ENCODE data around the gene CD2BP2. TPM values are rescaled to one million over a fixed set of nuclear protein-coding genes. Genes with fewer than 3 reads are reported as not detected.

Gene CD2BP2
- total and polyA plus RNA-seq, 2 of the 13 experiments (the other 11 are each of a cell fraction or from before 2014, with no cell fraction given), result 24.9 to 54.6 TPM

- TF ChIP-seq THAP8 (CRISPR knock-in tag; IDR thresholded peaks at IDR 0.05; ENCODE audit: borderline replicate concordance) (no peak), BHLHE40 (IDR thresholded peaks at IDR 0.05; ENCODE audit: low read length) (no peak; the same call in 1 of the 2 replicates), SIN3A (IDR thresholded peaks at IDR 0.05; ENCODE audit: borderline replicate concordance, low read depth, low read length) (peak; percentile 77; the same call in 1 of the 2 replicates), AGO2 (optimal IDR thresholded peaks at IDR 0.05; ENCODE audit: low read depth, low read length) (no peak), SKI (IDR thresholded peaks at IDR 0.05; ENCODE audit: partially characterized antibody) (peak; percentile 41), TMF1 (CRISPR knock-in tag; IDR thresholded peaks at IDR 0.05; ENCODE audit: low read depth) (peak; percentile 72; the same call in 1 of the 2 replicates), ZBTB14 (CRISPR knock-in tag; IDR thresholded peaks at IDR 0.05) (peak; percentile 93), CHD2 (IDR thresholded peaks at IDR 0.05; ENCODE audit: low read depth, low read length) (no peak), HNRNPH1 (optimal IDR thresholded peaks at IDR 0.05; ENCODE audit: low read depth, low read length) (no peak), POLR2G (IDR thresholded peaks at IDR 0.05; ENCODE audit: low read depth, low read length) (peak; percentile 52), ZNF792 (CRISPR knock-in tag; IDR thresholded peaks at IDR 0.05) (no peak), MZF1 (CRISPR knock-in tag; IDR thresholded peaks at IDR 0.05; ENCODE audit: borderline replicate concordance) (no peak), ZSCAN29 (CRISPR knock-in tag; conservative IDR thresholded peaks at IDR 0.05) (no peak), ZNF761 (CRISPR knock-in tag; conservative IDR thresholded peaks at IDR 0.05) (0 out of 2 replicates have a peak, but pooled peaks have one; percentile 5), DR1 (CRISPR knock-in tag; IDR thresholded peaks at IDR 0.05) (no peak), MXI1 (IDR thresholded peaks at IDR 0.05; ENCODE audit: borderline replicate concordance, low read depth, low read length) (no peak), ZNF101 (CRISPR knock-in tag; IDR thresholded peaks at IDR 0.05; ENCODE audit: borderline replicate concordance, low read depth) (no peak), ZNF547 (CRISPR knock-in tag; IDR thresholded peaks at IDR 0.05) (no peak)
Measured at GRCh38 chr16:30369938-30370455, 14.9 kb upstream of the CD2BP2 start (continued).
